ENCODE measurements around the gene PSMD12.
"Not testable (repeated sequence)": the region's sequence is repeated elsewhere in the genome, so short reads cannot be mapped to it uniquely, and the experiment has no call there.

PSMD12 gene

GRCh38 chr17:67388536-67388935 is 22.2 kb upstream of the PSMD12 start:
- DNase-seq (ENCODE audit: low read depth in 4 of 4, low spot score in 1 of 4): not testable (repeated sequence)

- DNase-seq (ENCODE audit: low read depth in 4 of 4, low spot score in 1 of 4): peak; percentile 57 to 67 (median 65)
Observed at GRCh38 chr17:67386965-67387551, 20.7 kb upstream of the PSMD12 start.

GRCh38 chr17:67385122-67385988 is 19.0 kb upstream of the PSMD12 start:
- DNase-seq (ENCODE audit: low read depth in 4 of 4, low spot score in 1 of 4): no peak

DNA sequence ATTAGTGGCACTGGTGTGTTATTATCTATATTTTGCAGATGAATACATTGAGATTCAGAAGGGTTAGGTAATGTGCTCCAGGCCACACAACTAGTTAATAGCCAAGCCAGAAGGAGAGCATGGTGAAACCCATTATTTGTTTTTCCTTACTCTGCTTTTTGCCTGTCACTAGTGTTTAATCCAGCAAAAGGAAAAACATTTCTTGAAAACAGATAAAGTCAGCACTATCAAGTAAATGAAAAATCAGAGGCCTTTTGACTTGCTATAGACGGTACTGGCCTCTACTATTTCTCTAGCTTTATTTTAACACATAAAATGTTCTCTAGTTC is 15.5 kb upstream of the PSMD12 start:
- DNase-seq (ENCODE audit: low read depth in 4 of 4, low spot score in 1 of 4): no peak

GRCh38 chr17:67379251-67379630 is 12.9 kb upstream of the PSMD12 start:
- DNase-seq (ENCODE audit: low read depth in 4 of 4, low spot score in 1 of 4): no peak

- DNase-seq (ENCODE audit: low read depth in 4 of 4, low spot score in 1 of 4): peak; percentile 46 to 70 (median 62)
Observed at GRCh38 chr17:67378454-67379250, 12.3 kb upstream of the PSMD12 start.

DNA sequence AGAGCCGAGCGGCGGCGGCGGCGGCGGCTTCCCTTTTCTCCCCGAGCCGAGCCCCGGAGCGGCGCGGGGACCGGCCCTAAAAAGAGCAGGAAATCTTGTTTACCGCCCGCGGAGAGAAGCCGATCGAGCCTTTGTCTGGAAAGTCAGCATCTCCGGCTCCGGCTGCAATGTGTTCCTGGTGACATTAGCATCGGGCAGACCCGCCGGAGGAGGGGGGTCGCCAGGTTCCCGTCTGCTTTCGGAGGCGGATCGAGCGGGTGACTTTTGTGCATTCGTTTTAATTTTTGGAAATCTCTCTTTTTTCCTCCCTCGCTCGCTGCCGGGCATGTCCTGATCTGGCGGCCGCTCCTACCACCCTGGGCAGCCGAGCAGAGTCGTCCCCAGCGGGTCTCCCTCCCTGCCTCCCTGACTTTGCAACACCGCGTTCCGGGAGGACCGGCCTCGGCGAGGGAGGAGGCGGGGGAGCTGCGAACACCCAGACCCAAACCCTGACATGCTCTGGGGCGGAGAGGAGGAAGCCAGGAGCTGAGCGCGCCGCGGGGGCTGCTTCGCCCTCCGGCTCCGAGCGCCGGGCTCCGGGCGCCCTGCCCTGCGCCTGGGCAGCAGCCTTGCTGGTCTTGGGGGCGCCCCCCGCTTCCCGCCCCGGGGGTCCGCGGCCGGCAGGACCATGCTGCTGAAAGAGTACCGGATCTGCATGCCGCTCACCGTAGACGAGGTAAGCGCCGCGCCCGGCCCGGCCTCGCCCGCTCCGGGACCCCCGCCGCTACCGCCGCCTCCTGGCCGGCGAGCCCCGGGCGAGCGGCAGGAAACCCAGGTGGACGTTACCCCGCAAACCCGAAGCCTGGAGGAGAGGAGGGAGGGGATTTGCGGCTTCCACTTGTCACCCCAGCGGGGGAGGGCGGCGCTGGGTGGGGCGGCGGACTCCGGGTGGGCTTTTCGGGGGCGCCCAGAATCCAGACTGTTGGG is 11.4 kb upstream of the PSMD12 start:
- peak in 2 of 4 experiments; percentile 38 to 43 for DNase-seq (ENCODE audit: low read depth in 4 of 4, low spot score in 1 of 4)

- peak; percentile 50 to 85 (median 67) for DNase-seq (ENCODE audit: low read depth in 4 of 4, low spot score in 1 of 4)
Observed at GRCh38 chr17:67376737-67377487, 10.5 kb upstream of the PSMD12 start, which contains the start of gene PITPNC1. Gene PITPNC1, plus strand, starts transcription at chr17:67377281.

DNA sequence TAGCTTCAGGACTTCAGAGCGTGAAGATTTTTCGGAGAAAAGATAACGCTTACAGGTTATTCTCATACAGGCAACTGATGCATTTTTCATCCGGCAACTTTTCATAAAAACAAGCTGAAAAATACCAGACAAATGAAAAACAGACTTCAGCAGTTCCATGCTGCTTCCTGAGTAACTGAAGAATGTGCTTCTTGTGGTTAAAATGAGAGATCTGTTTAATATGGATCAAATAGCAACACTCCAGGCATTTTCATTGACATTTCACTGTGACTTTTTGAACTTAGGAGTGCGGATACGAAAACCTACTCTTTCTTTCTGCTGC is 10.0 kb upstream of the PSMD12 start:
- no peak for DNase-seq (ENCODE audit: low read depth in 4 of 4, low spot score in 1 of 4)

DNA sequence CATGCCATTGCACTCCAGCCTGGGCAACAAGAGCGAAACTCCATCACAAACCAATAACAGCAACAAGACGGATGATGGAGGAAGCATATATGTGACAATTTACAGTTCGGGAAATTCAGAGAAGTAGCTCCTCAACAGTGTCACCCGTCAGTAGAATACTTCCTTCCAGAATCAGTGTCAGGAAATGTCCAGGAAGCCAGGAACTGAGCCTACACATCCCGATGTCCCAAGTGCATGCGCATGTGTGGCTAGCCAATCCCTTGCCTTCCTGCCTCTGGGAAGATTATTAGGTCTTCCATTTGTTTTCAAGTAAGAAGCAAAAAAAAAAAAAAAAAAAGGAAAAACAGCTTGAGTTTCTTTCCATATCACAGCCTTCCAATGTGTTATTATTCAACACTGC is 9.3 kb upstream of the PSMD12 start:
- no peak for DNase-seq (ENCODE audit: low read depth in 4 of 4, low spot score in 1 of 4)

DNA sequence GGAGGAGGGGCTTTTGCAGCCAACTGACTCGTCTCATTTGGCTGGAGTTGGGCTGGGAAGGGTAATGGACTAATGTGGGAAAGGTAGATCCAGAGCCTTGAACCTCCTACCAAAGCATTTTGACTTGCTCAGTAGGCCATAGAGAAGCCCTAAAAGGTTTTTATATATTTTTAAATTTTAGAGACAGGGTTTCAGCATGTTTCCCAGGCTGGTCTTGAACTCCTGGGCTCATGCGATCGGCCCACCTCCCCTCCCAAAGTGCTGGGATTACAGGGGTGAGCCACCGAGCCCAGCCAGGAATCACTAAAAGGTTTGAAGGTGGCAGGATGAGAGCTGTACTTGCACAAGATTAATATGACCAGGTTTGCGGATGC is 8.7 kb upstream of the PSMD12 start:
- no peak for DNase-seq (ENCODE audit: low read depth in 4 of 4, low spot score in 1 of 4)

- DNase-seq (ENCODE audit: low read depth in 4 of 4, low spot score in 1 of 4): peak; percentile 71 to 83 (median 82)
Observed at GRCh38 chr17:67374329-67375053, 8.1 kb upstream of the PSMD12 start.

- no peak for DNase-seq (ENCODE audit: low read depth in 4 of 4, low spot score in 1 of 4)
Observed at GRCh38 chr17:67372751-67373150, 6.4 kb upstream of the PSMD12 start.

- DNase-seq (ENCODE audit: low read depth in 4 of 4, low spot score in 1 of 4): no peak
Observed at GRCh38 chr17:67369676-67370075, 3.3 kb upstream of the PSMD12 start.

- no peak for DNase-seq (ENCODE audit: low read depth in 4 of 4, low spot score in 1 of 4)
Observed at GRCh38 chr17:67365738-67366192, 612 bp downstream of the PSMD12 start.

- no peak for DNase-seq (ENCODE audit: low read depth in 4 of 4, low spot score in 1 of 4)
Observed at GRCh38 chr17:67364847-67365737, 1.3 kb downstream of the PSMD12 start.

DNA sequence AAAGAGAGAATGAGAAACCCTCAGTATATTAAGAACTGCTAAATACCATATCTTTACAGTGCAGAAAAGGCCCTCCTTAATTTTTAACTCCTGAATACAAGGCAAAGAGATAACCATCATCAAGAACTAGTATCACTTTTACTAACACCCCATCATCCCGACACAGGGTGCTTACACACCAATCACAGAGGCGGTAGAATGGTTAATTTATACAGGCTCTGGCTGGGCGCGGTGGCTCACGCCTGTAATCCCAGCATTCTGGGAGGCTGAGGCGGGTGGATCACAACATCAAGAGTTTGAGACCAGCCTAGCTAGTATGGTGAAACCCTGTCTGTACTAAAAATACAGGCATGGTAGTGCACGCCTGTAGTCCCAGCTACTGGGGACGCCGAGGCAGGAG is 4.2 kb downstream of the PSMD12 start:
- DNase-seq (ENCODE audit: low read depth in 4 of 4, low spot score in 1 of 4): no peak

DNA sequence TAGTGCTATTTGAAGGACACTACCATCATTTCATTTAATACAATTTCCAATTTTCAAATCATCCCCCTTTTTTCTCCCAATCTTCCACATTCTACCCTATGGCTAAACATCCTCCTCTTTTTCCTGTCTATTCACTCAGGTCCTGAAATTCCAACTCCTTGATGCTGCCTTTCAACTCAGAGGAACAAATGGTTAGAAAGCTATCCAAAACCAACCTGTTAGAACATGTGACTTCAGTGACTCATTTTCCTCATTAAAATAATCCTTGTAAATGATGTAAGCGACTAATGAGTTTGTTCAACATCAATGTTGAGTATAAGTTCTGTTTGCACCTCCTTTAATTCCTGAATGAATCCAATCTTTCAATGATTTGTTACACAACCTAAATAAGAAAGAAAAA is 5.5 kb downstream of the PSMD12 start:
- DNase-seq (ENCODE audit: low read depth in 4 of 4, low spot score in 1 of 4): no peak
